Esophagus muscularis mucosa (tissue), 4 donors: ENCODE results near the gene SHC2. TPM values are rescaled to one million over a fixed set of nuclear protein-coding genes. Genes with fewer than 3 reads are reported as not detected.
"Not testable (repeated sequence)": the region's sequence is repeated elsewhere in the genome, so short reads cannot be mapped to it uniquely, and the experiment has no call there.

Experiments
- DNase-seq: peaks from one replicate; pipeline ENCODE4 v3.0.0-alpha.2; 2017; ENCODE audit errors: extremely low spot score
- H3K27ac ChIP-seq, 4 donors: fragments of 200-600 bp; sonication (generic); replicated peaks in 1 of 4; 1 replicate in 3 of 4; 2 replicates in 1 of 4; pipeline ENCODE4 v1.5.1; 2016 to 2019; ENCODE audit warnings: mild to moderate bottlenecking in 1 of 4
- H3K27me3 ChIP-seq, 4 donors: fragments of 200-600 bp; sonication (generic); one replicate each; pipeline versions ENCODE4 v1.5.1 to v1.6.0; 2016 to 2019
- H3K36me3 ChIP-seq, 4 donors: fragments of 200-600 bp; sonication (generic); one replicate each; pipeline ENCODE4 v1.5.1; 2016 to 2019
- H3K4me1 ChIP-seq, 4 donors: fragments of 200-600 bp; sonication (generic); one replicate each; pipeline ENCODE4 v1.5.1; 2016 to 2019
- H3K4me3 ChIP-seq, 4 donors: fragments of 200-600 bp; sonication (generic); 1 replicate in 2 of 4; 2 replicates in 2 of 4; pipeline ENCODE4 v1.5.1; 2016 to 2019; ENCODE audit warnings: mild to moderate bottlenecking in 4 of 4, moderate library complexity in 1 of 4
- H3K9me3 ChIP-seq, 4 donors: fragments of 200-600 bp; sonication (generic); 1 replicate in 3 of 4; 2 replicates in 1 of 4; pipeline ENCODE4 v1.5.1; 2016 to 2019
- CTCF ChIP-seq, 3 experiments: fragments of 200-600 bp in 2 of 3; fragments of 450-650 bp in 1 of 3; sonication (generic) in 2 of 3; IDR thresholded peaks; one replicate each; pipeline ENCODE4 v1.5.1; 2017 to 2019; ENCODE audit warnings: antibody characterized with exemption in 3 of 3, mild to moderate bottlenecking in 2 of 3, moderate library complexity in 1 of 3
- EP300 ChIP-seq: sonication (generic); formaldehyde crosslinking; IDR thresholded peaks from one replicate; pipeline ENCODE4 v1.6.1; 2017; ENCODE audit warnings: antibody characterized with exemption
- POLR2A ChIP-seq: fragments of 450-650 bp; IDR thresholded peaks from one replicate; pipeline ENCODE4 v1.6.1; 2017; ENCODE audit warnings: antibody characterized with exemption, moderate library complexity, mild to moderate bottlenecking, low read depth
- POLR2AphosphoS5 ChIP-seq, 2 donors: sonication (generic); formaldehyde crosslinking; IDR thresholded peaks; one replicate each; pipeline ENCODE4 v1.6.1; 2017; ENCODE audit warnings: antibody characterized with exemption in 2 of 2
- WGBS: methylation state at CpG from one replicate; pipeline ENCODE4 v1.1.5; 2018; 5-methylcytosine and 5-hydroxymethylcytosine counted together
- intact Hi-C: fragments of 100-400 bp; cut with DNase I; formaldehyde crosslinking; loops from one replicate; pipeline ENCODE4 v1.15.1; 2023
- total RNA-seq, 4 donors: library from RNA; depleted of rRNA; stranded (reverse); fragments of >200 nt; gene quantifications; one replicate each; pipeline versions ENCODE4 v1.1.0 to v1.2.1, GENCODE V29; 2016

SHC2 gene
- total RNA-seq, 4 donors from 2014 or later, result 11.2 to 35.6 (median 18.7) TPM

GRCh38 chr19:415292-415691 is 45.5 kb downstream of the SHC2 start:
- H3K4me1 ChIP-seq, result peaks cover 0 to 11% (median 5%) of the 10 kb centered on the region in 4 donors
- H3K27me3 ChIP-seq, result peaks cover 0 to 21% (median 7%) of the 10 kb centered on the region in 4 donors
- WGBS, result 100% methylated on average over 1 of the region's 1 CpG
- no peak overlapping the region for H3K4me3 ChIP-seq
- TF ChIP-seq POLR2A, result no peak
- no peak for TF ChIP-seq CTCF (IDR thresholded peaks at IDR 0.05)
- TF ChIP-seq POLR2AphosphoS5 (IDR thresholded peaks at IDR 0.05), result no peak
- no peak for TF ChIP-seq EP300
- H3K27ac ChIP-seq, result no peak overlapping the region
- peaks cover 0 to 26% (median 12%) of the 10 kb centered on the region in 4 donors for H3K36me3 ChIP-seq
- intact Hi-C loops, result no loop called here
- DNase-seq, result no peak
- no peaks in the 10 kb centered on the region for H3K9me3 ChIP-seq

- peaks cover 0 to 19% (median 12%) of the 10 kb centered on the region in 4 donors for H3K36me3 ChIP-seq
- H3K9me3 ChIP-seq, result no peaks in the 10 kb centered on the region
- H3K27ac ChIP-seq, result no peak overlapping the region
- DNase-seq, result no peak
- H3K4me1 ChIP-seq, result peaks cover 11 to 22% (median 15%) of the 10 kb centered on the region in 4 donors
- H3K4me3 ChIP-seq, result no peak overlapping the region
- 71% methylated on average over 15 of the region's 15 CpGs for WGBS
- TF ChIP-seq POLR2AphosphoS5 (IDR thresholded peaks at IDR 0.05), result no peak
- no peak for TF ChIP-seq POLR2A
- TF ChIP-seq EP300, result no peak
- TF ChIP-seq CTCF (IDR thresholded peaks at IDR 0.05), result no peak
- peaks cover 0 to 35% (median 18%) of the 10 kb centered on the region in 4 donors for H3K27me3 ChIP-seq
- intact Hi-C loops, result no loop called here
Observed at GRCh38 chr19:413756-414420, 46.9 kb downstream of the SHC2 start.

- Histone ChIP-seq H3K9me3 (no peaks in the 10 kb centered on the region), H3K27me3 (peaks cover 0 to 47% (median 31%) of the 10 kb centered on the region in 4 donors), H3K4me3 (no peak overlapping the region), H3K4me1 (peaks cover 18 to 34% (median 27%) of the 10 kb centered on the region in 4 donors), H3K27ac (no peak overlapping the region), H3K36me3 (peaks cover 0 to 16% (median 5%) of the 10 kb centered on the region in 4 donors)
- no peak for DNase-seq
- no peak for TF ChIP-seq POLR2AphosphoS5 (IDR thresholded peaks at IDR 0.05)
- TF ChIP-seq POLR2A, result no peak
- intact Hi-C loops, result no loop called here
- WGBS, result 51% methylated on average over 15 of the region's 36 CpGs
Observed at GRCh38 chr19:412356-413355, 48.2 kb downstream of the SHC2 start.

GRCh38 chr19:411723-412355 is 49.0 kb downstream of the SHC2 start:
- TF ChIP-seq CTCF (IDR thresholded peaks at IDR 0.05), result no peak
- TF ChIP-seq POLR2AphosphoS5 (IDR thresholded peaks at IDR 0.05), result no peak
- no peak for TF ChIP-seq POLR2A
- no peak for TF ChIP-seq EP300
- Histone ChIP-seq H3K4me1 (peaks cover 18 to 35% (median 27%) of the 10 kb centered on the region in 4 donors), H3K36me3 (peaks cover 0 to 11% (median 3%) of the 10 kb centered on the region in 4 donors), H3K27ac (no peak overlapping the region), H3K9me3 (no peaks in the 10 kb centered on the region), H3K4me3 (no peak overlapping the region), H3K27me3 (peaks cover 0 to 55% (median 33%) of the 10 kb centered on the region in 4 donors)
- no peak for DNase-seq
- intact Hi-C loops, result no loop called here
- WGBS, result 46% methylated on average over 9 of the region's 13 CpGs

DNA sequence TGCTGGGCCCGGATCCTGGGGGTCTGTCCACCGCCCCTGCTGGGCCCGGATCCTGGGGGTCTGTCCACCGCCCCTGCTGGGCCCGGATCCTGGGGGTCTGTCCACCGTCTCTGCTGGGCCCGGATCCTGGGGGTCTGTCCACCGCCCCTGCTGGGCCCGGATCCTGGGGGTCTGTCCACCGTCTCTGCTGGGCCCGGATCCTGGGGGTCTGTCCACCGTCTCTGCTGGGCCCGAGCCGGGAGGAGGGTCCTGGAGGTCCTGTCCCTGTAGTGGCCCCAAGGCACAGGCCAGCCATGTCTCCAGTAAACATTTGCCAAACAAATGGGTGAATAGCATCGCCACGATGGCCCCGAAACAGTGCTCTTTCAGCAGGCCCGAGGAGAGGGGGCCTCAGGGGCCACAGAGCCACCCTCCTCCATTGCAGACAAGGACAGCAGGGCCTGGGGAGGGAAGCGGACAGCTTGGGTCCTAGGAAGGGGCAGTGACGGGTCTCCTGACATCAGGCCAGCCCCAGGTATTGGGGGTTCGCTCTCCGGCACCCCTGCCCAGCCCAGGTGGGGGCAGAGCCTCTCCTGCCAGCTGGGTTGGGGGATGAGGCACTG is 49.6 kb downstream of the SHC2 start:
- H3K27ac ChIP-seq, DNase-seq, intact Hi-C loops, H3K4me3 ChIP-seq, H3K36me3 ChIP-seq, H3K9me3 ChIP-seq: not testable (repeated sequence)
- Histone ChIP-seq H3K4me1 (peaks cover 18 to 35% (median 27%) of the 10 kb centered on the region in 4 donors), H3K27me3 (peaks cover 0 to 61% (median 36%) of the 10 kb centered on the region in 4 donors)
- WGBS, result 87% methylated on average over 8 of the region's 22 CpGs
